Coronary artery (tissue), 2 donors: ENCODE data around the gene C11orf98.

Experiments
- DNase-seq: peaks from one replicate; pipeline ENCODE4 v3.0.0-alpha.2; 2017; ENCODE audit warnings: low spot score
- H3K27ac ChIP-seq, 2 donors: fragments of 200-600 bp; sonication (generic); one replicate each; pipeline ENCODE4 v1.5.1; 2016 to 2019
- H3K4me3 ChIP-seq: fragments of 200-600 bp; sonication (generic); 2 replicates; pipeline ENCODE4 v1.5.1; 2016; ENCODE audit warnings: mild to moderate bottlenecking, moderate library complexity
- TF ChIP-seq, protein P1 (sequence below): fragments of 200-600 bp; sonication (generic); IDR thresholded peaks from one replicate; pipeline ENCODE4 v1.5.1; 2019; ENCODE audit warnings: antibody characterized with exemption

The C11orf98 gene

DNA sequence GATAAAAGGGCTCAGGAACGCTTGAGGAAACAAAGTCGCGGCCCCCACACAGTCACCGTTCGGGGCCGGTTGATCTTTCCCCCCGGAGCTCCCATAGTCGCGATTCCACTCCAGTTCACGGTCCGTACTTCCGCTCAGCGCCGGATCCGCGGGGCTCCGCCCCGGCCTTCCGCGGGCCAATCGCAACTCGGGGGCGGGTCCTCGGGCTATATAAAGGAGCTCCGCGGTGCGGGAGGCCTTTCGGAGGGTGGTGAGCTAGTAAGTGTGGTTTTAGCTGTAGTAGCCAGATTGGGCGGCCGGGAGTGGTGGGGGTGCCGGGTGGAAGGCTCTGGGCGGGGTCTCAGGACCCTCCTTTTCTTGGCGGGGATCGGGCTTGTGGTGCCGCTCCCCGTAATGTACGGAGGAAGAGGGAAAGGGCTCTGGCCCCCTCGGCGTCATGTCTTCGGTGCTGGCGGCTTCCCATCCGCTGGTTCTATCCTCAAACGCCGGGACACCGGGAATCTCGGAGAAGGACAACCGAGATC is at the start of gene C11orf98, which contains the start of gene CSKMT:
Gene C11orf98 (minus strand): TSS at position 136 of the 524 bp plus-strand sequence. CDS start 41 bp downstream, at position 95.
Gene CSKMT (plus strand): TSS at position 238 of the 524 bp plus-strand sequence. CDS start 568 bp downstream, outside the sequence.
- H3K27ac ChIP-seq: peak within 1 kb of the TSS; percentile 55 to 93
- peak within 1 kb of the TSS; percentile 86 for H3K4me3 ChIP-seq
- peak; percentile 98 for DNase-seq
- TF ChIP-seq, protein P1, sequence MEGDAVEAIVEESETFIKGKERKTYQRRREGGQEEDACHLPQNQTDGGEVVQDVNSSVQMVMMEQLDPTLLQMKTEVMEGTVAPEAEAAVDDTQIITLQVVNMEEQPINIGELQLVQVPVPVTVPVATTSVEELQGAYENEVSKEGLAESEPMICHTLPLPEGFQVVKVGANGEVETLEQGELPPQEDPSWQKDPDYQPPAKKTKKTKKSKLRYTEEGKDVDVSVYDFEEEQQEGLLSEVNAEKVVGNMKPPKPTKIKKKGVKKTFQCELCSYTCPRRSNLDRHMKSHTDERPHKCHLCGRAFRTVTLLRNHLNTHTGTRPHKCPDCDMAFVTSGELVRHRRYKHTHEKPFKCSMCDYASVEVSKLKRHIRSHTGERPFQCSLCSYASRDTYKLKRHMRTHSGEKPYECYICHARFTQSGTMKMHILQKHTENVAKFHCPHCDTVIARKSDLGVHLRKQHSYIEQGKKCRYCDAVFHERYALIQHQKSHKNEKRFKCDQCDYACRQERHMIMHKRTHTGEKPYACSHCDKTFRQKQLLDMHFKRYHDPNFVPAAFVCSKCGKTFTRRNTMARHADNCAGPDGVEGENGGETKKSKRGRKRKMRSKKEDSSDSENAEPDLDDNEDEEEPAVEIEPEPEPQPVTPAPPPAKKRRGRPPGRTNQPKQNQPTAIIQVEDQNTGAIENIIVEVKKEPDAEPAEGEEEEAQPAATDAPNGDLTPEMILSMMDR: no peak

DNA sequence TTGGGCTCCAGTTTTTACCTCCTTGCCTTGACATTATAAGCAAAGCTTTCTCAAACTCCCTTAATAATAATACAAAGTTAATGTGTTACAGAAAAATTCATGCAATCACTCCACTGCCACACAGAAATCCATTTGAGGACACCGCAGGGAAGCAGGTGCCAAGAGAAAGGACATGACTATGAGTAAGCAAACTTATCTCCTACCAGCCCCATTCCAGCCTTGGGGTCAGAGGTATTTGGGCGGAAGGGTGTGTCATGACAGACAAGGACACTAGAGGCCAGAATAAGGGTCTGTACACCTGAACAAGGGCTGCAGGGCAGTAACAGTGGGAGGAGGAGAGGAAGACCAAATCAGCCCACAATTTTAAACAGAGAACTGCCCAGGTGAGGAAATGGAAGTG is 48.3 kb upstream of the C11orf98 start:
- Histone ChIP-seq H3K4me3 (no peak overlapping the region), H3K27ac (no peak overlapping the region)
- no peak for DNase-seq
- TF ChIP-seq, protein P1: no peak

DNA sequence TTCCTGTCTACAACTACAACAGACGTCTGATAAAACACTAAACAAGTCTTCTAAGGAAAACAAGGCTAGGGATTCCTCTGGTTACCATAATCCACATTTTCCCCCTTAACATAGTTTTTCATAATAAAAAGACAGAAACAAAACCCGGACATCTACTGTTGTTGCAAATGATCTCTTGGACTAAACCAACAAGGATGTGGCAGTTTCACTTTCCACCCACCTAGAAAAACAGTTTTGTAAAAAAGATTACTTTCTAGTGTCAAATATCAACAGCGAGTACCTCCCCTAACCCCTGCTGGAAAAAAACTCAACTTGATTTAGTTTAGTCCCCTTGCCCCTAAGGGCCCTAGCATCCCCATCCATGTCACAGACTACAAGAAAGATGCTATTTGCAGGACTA is 47.9 kb upstream of the C11orf98 start:
- TF ChIP-seq, protein P1: no peak
- H3K4me3 ChIP-seq: no peak overlapping the region
- H3K27ac ChIP-seq: no peak overlapping the region
- DNase-seq: no peak

DNA sequence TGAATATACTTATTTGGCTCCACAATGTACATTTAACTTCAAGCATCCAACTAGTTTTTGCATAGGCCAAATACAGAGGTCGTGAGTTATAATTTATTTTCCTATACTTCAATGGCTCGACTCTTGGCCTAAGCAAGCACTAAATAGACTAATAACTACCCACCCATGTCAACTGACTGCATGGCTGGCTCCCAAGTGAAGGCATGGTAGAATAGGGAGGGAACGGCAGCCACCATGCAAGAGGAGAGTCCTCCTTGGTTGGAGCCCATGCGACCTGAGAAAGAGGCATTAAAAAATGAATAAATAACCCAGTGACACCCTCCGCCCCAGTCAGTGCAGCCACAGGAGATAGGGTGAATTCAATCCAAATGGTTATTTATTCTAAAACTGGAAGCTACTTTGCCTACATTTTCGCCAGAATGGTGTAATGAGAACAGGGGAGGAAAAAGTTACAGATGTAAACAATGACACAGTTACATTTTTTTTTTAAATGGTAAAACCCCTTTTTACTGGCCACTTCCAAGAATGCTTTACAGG is 47.3 kb upstream of the C11orf98 start:
- no peak overlapping the region for H3K27ac ChIP-seq
- no peak overlapping the region for H3K4me3 ChIP-seq

DNA sequence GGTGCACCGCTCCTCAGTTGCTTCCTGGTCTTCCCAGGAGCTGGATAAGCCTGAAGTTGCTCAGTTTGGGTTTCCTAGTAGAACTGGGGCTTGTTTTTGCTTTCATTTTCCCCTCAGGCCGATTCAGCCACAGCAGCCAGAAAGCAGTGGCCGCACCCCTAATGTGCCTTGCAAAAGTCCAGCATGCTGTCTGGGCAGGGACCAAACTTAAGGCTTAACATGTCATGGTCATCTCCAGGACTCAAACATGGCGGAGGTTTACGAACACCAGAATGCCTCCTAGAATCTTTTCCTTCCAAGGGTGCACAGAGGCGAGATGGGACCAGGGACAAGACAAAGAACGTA is 45.0 kb upstream of the C11orf98 start:
- DNase-seq: peak; percentile 75
- TF ChIP-seq, protein P1: no peak
- Histone ChIP-seq H3K4me3 (peak overlapping the region; percentile 78), H3K27ac (peak overlapping the region; percentile 88 to 93)

More for the DNA sequence above, 47.3 kb upstream of the C11orf98 start:
- TF ChIP-seq, protein P1: no peak
- no peak for DNase-seq

DNA sequence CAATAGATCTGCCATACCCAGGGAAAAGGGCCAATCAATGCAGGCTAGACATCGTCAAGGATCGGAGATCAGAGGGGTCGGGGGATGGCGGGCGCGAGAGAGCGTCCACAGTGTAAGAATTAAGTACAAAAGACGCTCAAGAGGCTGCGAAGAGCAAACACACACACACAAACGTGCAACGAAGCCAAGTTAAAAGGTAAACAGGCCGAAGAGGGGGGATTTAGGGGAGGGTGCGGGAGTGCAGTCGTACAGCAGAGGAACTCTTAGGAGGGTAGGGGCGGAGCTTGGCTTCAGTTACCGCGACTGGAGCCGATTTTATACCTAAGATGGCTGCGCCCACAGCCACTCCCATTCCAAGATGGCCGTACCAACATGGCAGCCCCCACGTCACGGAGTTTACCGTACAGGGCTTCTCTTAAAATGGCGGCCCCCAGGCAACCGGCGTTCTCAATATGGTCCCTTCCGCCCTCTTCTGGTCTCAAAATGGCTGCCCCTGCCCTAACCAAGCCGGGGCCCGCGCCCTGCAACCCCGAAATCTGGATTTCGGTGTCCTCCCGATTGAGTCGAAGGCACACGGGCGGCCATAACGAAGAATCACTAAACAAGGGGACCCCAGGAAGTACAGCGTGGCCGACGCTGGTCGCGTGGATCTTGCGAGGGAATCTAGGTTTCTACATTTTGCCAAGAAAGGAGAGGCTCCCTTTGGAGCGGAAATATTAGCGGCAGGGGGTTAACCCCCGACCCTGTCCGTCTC is 44.4 kb upstream of the C11orf98 start:
- TF ChIP-seq, protein P1: no peak
- Histone ChIP-seq H3K4me3 (peak overlapping the region; percentile 78), H3K27ac (peak overlapping the region; percentile 88 to 93)
- peak; percentile 98 for DNase-seq
